ENCODE data around the gene RFX2. TPM values are rescaled to one million over a fixed set of nuclear protein-coding genes. Genes with fewer than 3 reads are reported as not detected.

Gene RFX2
- total RNA-seq, 1 donor from 2014 or later, result 6.5 TPM

- no peaks in the 10 kb centered on the region for H3K27me3 ChIP-seq (ENCODE audit: control insufficient read depth, insufficient read depth, low read length)
- no peak overlapping the region for H3K4me3 ChIP-seq (ENCODE audit: low read depth, low read length)
- TF ChIP-seq CTCF (IDR thresholded peaks at IDR 0.05; ENCODE audit: insufficient read depth, low read length, poor library complexity, severe bottlenecking), result no peak
- DNase-seq (ENCODE audit: low read depth), result no peak
- no peaks in the 10 kb centered on the region for H3K36me3 ChIP-seq (ENCODE audit: control insufficient read depth, insufficient read depth, low read length)
Observed at GRCh38 chr19:5949792-5950305, 160.5 kb downstream of the RFX2 start.

- Histone ChIP-seq H3K36me3 (ENCODE audit: control insufficient read depth, insufficient read depth, low read length) (no peaks in the 10 kb centered on the region), H3K27me3 (ENCODE audit: control insufficient read depth, insufficient read depth, low read length) (no peaks in the 10 kb centered on the region), H3K4me3 (ENCODE audit: low read depth, low read length) (no peak overlapping the region)
- no peak for TF ChIP-seq CTCF (IDR thresholded peaks at IDR 0.05; ENCODE audit: insufficient read depth, low read length, poor library complexity, severe bottlenecking)
- no peak for DNase-seq (ENCODE audit: low read depth)
Observed at GRCh38 chr19:5948752-5949564, 161.3 kb downstream of the RFX2 start.

- no peaks in the 10 kb centered on the region for H3K27me3 ChIP-seq (ENCODE audit: control insufficient read depth, insufficient read depth, low read length)
- TF ChIP-seq CTCF (IDR thresholded peaks at IDR 0.05; ENCODE audit: insufficient read depth, low read length, poor library complexity, severe bottlenecking), result no peak
- no peak overlapping the region for H3K4me3 ChIP-seq (ENCODE audit: low read depth, low read length)
- no peak for DNase-seq (ENCODE audit: low read depth)
- no peaks in the 10 kb centered on the region for H3K36me3 ChIP-seq (ENCODE audit: control insufficient read depth, insufficient read depth, low read length)
Observed at GRCh38 chr19:5947435-5947834, 162.9 kb downstream of the RFX2 start.

- H3K4me3 ChIP-seq (ENCODE audit: low read depth, low read length), result no peak overlapping the region
- peaks cover 3% of the 10 kb centered on the region for H3K36me3 ChIP-seq (ENCODE audit: control insufficient read depth, insufficient read depth, low read length)
- H3K27me3 ChIP-seq (ENCODE audit: control insufficient read depth, insufficient read depth, low read length), result no peaks in the 10 kb centered on the region
- no peak for TF ChIP-seq CTCF (IDR thresholded peaks at IDR 0.05; ENCODE audit: insufficient read depth, low read length, poor library complexity, severe bottlenecking)
- DNase-seq (ENCODE audit: low read depth), result no peak
Observed at GRCh38 chr19:5943623-5944022, 166.7 kb downstream of the RFX2 start.

Other genes starting within 250 kb of the RFX2 start
- gene FUT5, start 240.0 kb downstream of the RFX2 start, total RNA-seq, result not detected in 2 replicates
- gene NDUFA11, start 206.7 kb downstream of the RFX2 start, total RNA-seq, result 203 and 311 TPM in 2 replicates
- 4.3 and 5.5 TPM in 2 replicates for gene VMAC, start 205.6 kb downstream of the RFX2 start, total RNA-seq
- 2.3 and 3.4 TPM in 2 replicates for gene CAPS, start 196.2 kb downstream of the RFX2 start, total RNA-seq
- 70.0 and 76.1 TPM in 2 replicates for gene RANBP3, start 132.4 kb downstream of the RFX2 start, total RNA-seq
- gene ACSBG2, start 25.2 kb upstream of the RFX2 start, total RNA-seq, result not detected in 2 replicates
- 23.1 and 27.6 TPM in 2 replicates for gene MLLT1, start 169.5 kb upstream of the RFX2 start, total RNA-seq
- gene ACER1, start 223.1 kb upstream of the RFX2 start, total RNA-seq, result not detected in 2 replicates

All from kidney epithelial cell (primary cell).